HG02870 (cell line): ENCODE measurements around the gene POMT1.
"Not testable (repeated sequence)": the region's sequence is repeated elsewhere in the genome, so short reads cannot be mapped to it uniquely, and the experiment has no call there.

Experiments
- ATAC-seq: cut with Tn5 transposase; IDR thresholded peaks from one replicate; pipeline ENCODE4 v1.9.1; 2021; ENCODE audit warnings: mild to moderate bottlenecking, moderate library complexity; ENCODE audit not compliant: unreplicated experiment

Gene POMT1

DNA sequence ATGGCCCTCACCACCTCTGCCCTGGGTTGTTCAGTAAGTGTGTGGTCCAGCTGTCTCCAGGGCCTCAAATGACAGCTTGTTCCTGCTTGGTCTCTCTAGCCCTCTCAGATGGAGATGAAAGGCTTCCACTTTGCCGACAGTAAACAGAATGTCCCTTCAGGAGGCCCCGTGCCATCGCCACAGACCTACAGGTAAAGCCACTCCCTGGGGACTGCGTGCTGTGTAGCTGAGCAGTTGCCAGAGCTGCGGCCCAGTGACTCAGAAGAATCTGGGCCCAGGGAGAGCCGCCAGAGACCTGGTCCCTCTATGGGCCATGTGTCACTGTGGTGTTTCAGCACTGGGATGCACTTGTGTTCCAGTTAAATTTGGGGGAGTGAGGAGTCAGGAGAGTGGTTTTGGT lies 10.6 kb upstream of the POMT1 start:
- no peak for ATAC-seq

DNA sequence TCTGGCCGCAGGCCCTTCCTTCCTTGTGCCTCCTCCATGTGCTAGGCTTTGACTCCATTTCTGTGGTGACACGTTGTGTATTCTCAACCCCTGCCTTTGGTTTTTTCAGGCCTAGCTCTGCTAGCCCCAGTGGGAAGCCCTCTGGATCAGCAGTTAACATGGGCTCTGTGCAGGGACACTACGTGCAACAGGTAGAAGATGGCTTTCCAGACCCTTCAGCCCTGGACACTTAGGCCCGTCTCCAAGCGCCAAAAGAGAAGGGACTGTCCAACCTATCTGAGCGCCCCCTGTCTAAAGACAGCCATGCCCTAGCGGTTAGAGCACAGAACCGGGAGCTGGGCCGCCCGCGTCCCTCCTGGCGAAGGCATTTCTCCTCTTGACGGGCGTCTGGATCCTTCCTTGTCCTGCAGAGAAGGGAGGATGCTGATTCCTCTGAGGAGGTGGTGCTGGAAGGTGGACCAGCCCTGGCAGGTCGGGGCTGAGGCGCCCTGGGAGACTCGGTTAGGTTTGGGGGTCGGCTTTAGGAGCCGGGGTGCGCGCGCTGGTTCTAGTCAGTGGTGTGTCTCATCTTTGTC lies 8.3 kb upstream of the POMT1 start:
- no peak for ATAC-seq

DNA sequence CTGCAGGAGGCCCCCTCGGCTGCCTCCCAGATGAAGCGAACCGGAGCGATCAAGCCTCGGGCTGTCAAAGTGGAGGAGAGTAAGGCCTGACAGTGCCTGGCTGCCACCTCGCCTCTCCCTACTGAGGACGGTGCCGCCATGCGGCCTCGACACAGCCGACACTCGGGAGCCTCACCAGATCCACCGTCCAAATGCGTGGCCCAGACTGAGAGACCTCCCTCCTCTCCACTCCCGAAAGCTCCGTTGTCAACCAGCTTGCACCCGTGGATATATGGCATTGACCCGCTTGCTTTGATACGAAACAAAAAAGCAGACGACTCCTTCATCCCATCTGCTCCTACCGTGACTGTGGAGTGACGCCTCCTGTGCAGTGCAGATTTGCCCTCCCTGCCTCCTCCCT lies 6.9 kb upstream of the POMT1 start:
- no peak for ATAC-seq

DNA sequence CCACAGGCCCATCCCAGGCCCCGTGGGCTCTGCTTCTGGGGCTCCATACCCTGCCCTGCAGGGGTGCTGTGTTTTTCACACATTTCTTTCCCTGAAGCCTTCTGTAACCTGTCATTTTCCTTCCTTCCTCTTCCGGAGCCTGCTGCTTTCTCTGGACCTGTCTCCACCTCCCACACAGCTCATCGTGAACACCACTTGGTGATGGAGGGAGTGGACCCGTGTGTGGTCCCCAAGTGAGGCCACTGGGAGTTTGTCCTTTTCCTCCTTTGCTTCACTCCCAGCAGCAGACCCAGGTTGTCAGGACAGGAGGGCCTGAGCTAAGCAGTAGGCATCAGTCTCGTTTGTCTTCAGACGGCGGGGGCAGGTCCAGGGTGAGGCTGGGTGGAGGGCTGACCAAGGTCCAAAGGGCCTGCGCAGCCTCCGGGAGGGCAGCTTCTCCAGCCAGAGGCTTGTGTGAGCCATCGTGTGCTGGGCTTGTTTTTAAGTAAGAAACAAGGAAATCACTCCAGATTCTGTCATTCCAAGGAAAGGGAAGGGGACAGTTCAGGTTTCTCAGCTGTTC lies 5.8 kb upstream of the POMT1 start:
- no peak for ATAC-seq

DNA sequence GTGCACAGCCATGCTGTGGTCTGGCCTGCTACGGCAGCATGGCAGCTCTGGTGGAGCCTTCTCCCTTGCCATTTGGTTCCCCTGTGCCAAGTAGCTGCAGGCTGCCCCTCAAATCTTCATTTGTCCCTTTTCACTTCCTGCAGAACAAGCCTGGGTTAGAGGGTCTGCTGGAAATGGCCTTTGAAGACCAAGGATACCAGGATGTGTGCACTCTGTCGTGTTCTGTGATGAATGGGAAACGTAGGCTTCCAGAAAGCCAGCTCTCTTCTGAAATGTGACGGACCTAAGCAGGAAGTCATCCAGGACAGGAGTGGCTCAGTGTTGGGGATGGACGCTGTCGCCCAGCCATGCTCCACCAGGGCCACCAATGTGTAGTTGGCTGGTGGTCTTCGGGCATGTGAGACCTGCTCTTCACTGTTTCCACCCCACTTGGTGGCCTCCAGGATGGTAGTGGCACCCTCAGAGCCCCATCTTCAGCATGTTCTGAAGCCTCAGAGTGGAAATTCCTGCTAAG lies 3.4 kb upstream of the POMT1 start:
- no peak for ATAC-seq

DNA sequence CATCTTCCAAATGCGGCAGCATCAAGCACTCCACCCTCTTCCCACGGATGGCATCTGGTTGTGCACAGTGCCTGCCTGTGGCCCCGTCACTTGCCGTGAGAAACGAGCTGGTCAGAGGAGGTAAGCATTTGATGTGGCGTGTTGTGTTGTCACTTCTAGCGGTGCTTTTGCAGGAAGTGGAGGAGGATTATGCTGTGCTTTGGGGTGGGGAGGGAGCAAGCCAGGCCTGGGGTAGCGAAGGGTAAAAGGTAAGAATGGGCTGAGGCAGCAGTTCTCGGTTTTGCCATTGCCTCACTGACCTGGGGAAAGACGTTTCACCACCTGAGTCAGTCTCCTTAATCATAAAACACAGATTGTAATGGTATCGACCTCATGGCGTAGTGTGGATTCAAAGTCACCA lies 2.3 kb upstream of the POMT1 start:
- no peak for ATAC-seq

DNA sequence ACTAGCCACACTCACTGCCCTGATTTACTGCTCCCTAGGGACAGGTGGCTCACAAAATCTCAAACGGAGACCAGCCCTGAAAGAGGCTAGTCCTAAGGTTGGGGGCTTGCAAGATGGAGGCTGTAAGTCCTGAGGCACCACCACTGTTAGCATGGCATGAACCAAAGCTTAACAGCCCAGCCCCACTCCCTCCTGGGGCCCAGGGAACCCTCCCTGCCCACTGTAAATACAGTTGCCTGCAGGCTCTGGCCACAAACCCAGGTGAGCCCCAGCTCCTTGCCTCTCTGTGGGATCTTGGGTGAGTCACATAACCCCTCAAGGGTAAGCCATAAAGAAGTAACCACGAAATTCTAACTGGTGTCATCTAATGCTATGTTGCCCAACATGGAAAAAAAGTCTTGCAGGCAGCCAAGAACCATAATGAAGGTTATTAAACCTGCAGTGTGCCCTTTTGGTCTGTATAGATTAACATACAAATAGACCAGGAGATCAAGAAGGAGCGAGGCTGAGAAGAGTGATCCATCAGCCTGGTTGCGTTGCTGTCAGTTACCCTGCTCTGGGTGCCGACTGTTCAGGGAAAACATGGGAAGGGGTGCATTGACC lies 1.7 kb upstream of the POMT1 start:
- ATAC-seq, result no peak

DNA sequence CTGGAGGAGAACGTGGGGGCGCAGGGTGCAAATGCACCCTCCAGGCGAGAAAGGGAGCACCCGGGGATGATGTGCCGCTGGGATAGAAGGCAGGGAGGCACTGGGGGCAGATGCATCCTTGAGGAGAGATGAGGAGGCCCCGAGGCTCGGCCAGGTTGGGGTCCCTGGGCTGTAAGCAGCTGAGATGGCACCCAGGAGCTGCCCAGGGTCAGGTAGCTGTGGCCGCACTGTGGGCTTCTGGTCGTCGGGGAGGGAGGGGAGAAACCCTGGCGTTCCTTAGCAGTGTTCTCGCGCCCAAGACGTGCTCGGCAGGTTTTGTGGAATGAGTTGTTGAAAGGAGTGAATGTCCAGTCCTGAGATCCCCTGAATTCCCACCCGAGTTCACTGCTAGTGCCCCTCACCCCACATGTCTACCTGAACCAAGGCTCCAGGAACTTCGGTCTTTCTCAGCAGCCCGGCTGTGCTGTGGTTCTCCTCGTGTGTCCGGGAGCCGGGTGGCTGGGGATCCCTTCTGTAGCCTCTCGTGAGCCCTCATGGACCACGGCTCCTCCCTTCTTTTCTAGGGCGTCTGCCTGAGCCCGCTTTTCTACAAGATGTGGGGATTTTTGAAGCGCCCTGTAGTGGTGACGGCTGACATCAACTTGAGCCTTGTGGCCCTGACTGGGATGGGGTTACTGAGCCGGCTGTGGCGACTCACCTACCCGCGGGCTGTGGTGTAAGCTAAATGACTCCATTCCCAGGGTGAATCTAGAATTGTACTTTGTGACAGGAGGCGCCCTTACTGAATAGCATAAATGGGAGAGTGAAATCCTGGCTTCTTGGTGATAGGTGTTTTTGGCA lies 1.1 kb downstream of the POMT1 start:
- ATAC-seq, result no peak

GRCh38 chr9:131505012-131505411 lies 2.3 kb downstream of the POMT1 start:
- no peak for ATAC-seq

DNA sequence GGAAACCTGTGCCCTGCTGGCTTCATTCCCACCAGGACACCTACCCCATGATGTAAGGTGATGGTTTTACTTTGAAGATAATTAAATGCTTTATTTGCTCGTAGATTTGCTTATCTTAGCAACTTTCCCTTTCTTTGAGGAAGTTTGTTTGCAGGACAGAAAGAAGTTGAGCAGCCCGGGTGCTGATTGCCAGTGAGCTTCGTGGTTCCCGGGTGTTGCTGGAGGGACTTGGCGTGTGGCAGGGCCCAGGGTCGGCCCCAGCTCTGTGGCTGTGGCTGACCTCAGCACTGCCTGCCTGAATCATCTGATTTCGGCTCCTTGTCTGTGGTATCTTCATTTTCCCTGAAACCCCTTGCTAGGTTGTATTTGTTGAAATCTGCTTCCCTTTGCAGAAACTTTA lies 8.7 kb downstream of the POMT1 start:
- no peak for ATAC-seq

- ATAC-seq, result no peak
Observed at GRCh38 chr9:131511880-131512279, 9.2 kb downstream of the POMT1 start.

GRCh38 chr9:131513177-131513576 lies 10.5 kb downstream of the POMT1 start:
- no peak for ATAC-seq

GRCh38 chr9:131515559-131516031 lies 12.9 kb downstream of the POMT1 start:
- not testable (repeated sequence) for ATAC-seq

GRCh38 chr9:131516100-131516499 lies 13.4 kb downstream of the POMT1 start:
- no peak for ATAC-seq

DNA sequence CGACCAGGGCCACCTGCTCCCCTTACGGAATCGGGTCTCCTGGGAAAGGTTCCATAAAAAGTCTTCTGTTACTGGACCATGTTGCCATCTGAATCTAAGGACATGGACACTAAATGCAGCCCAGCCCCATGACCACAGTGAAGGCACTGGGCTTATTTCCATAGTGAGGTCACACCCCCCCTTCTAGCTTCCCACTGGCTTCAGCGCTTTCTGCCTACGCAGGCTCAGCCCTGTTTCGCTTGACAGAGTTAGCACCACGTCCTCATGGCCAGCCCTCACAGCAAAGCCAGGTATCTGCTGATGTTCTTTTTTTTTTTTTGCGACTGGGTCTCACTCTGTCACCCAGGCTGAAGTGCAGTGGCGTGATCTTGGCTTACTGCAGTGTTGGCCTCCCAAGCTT lies 14.2 kb downstream of the POMT1 start:
- ATAC-seq, result no peak

DNA sequence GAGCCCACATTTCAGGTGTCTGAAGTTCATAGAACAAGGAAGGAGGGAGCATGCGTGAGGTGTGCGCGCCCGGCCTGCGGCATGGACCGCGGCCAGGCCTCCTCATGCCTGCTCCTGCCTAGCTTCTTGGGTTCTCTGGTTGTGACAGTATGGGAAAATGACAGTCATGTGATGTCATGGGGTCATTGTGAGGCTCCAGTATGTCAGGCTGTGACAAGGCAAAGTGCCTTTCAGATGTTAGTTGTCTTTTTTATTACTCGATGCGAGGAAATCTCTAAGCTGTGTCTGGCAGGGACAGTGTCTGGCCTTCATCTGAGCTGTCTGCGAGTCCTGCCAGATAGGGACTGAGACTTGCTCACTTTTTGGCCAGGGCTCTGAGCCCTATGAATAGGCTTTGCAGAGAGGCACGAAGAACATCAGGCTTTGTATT lies 15.1 kb downstream of the POMT1 start:
- no peak for ATAC-seq

DNA sequence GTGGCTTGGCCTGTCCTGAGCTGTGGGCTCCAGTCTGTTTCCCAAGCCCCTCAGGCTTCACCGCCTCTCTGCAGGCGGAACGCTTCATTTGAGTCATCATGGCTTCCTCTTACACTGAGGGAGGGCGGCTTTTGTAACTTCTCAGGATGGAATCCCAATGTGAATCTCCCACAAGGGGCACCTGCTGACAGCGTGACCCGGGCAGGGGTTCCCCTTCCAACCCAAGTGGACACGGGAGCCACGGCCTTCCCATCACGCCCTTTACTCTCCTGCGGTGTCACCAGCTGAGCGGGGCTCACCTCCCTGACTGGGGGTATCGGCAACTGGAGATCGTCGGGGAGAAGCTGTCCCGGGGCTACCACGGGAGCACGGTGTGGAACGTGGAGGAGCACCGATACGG lies 15.8 kb downstream of the POMT1 start:
- no peak for ATAC-seq

- no peak for ATAC-seq
Observed at GRCh38 chr9:131520503-131520902, 17.8 kb downstream of the POMT1 start.

DNA sequence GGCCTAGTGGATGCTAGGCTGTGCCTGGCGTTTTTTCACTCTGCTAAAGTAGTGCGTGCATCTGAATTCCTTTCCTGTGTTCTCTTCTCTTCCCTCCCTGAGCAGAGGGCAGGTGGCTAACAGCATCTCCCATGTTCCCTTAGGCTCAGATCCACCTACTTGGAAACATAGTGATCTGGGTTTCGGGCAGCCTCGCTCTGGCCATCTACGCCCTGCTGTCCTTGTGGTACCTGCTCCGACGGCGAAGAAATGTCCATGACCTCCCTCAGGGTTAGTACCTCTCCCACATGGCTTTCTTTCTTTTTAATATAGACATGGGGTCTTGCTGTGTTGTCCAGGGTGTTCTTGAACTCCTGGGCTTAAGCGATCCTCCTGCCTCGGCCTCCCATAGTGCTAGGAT lies 18.5 kb downstream of the POMT1 start:
- no peak for ATAC-seq

DNA sequence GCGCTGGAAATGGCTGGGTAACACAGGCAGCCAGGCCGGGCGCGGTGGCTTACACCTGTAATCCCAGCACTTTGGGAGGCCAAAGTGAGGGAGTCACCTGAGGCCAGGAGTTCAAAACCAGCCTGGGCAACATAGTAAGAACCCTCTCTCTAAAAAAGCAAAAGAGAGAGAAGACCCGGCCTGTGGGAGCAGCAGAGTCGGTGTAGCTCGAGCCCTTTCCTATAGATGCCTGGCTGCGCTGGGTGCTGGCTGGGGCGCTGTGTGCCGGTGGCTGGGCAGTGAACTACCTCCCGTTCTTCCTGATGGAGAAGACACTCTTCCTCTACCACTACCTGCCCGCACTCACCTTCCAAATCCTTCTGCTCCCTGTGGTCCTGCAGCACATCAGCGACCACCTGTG lies 19.1 kb downstream of the POMT1 start:
- ATAC-seq, result no peak

DNA sequence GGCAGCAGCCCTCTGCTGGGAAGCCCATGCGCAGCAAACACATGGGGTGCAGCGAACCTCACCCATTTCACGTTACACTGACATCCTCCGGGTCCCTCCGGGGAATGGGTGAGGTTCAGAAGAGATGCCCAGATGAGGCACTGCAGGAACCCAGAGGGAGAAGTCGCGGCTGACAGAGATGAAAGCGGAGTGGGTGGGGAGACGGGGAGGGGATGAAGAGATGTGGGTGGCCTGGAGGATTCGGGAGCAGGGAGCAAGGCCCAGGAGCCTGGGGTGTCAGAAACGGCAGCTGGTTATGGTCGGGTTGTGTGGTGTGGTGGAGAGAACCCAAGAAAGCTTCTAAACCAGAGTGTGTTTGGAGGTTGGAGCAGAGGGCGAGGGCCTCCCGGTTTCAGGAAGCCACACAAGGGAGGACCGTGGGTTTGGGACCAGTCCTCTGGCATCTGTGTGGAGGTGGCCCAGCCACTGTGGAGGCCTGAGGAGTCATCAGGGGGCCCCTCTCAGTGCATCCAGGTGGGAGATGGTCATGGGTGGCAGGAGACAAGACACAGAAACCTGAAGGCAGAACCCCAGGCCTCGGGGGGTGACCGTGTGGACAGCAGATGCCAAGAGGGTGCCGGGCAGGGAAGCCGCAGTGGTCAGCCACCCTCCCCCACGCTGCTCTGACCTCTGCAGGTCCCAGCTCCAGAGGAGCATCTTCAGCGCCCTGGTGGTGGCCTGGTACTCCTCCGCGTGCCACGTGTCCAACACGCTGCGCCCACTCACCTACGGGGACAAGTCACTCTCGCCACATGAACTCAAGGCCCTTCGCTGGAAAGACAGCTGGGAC lies 19.8 kb downstream of the POMT1 start:
- ATAC-seq, result no peak
